Activated CD8-positive, alpha-beta memory T cell treated with anti-CD3 and anti-CD28 coated beads, Interleukin-2, amount 50 U/mL, for 4 hours (primary cell): Measurements from ENCODE around the gene ZNF587B.
"Not testable (repeated sequence)": the region's sequence is repeated elsewhere in the genome, so short reads cannot be mapped to it uniquely, and the experiment has no call there.

ENCODE experiments used
- DNase-seq: peaks from one replicate; pipeline ENCODE4 v3.0.0-alpha.2; 2020

ZNF587B gene

DNA sequence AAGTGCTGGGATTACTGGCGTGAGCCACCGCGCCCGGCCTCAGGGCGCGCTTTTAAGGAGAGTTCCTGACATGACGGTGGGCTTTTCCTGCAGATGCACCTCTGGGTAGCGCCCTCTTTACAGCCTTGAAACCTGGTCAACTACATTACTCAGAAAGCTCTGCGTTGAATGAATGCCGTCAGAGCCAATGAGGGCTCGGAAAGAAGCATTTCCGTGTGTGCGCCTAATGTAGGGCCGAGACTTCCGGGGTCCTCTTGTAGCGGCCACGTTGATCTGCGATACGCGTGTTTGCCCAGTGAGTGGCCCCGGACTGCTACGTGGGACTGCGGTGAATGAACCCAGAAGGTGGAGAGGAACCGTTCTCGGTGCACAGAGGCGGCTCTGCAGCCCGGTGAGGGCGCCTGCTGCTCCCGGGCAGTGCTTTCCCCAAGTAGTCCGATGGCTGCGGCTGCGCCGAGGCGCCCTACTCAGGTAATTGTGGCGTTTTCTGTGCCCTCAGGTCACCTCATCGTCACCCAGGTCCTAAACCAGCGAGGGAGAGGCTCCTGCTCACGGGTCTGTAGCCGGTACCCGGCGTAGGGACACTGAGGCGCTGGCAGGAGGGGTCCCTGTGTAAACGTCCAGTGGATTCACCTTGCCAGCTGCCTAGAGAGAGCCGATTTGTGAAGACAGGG, 10.5 kb upstream of the ZNF587B start:
- peak; percentile 72 for DNase-seq

DNA sequence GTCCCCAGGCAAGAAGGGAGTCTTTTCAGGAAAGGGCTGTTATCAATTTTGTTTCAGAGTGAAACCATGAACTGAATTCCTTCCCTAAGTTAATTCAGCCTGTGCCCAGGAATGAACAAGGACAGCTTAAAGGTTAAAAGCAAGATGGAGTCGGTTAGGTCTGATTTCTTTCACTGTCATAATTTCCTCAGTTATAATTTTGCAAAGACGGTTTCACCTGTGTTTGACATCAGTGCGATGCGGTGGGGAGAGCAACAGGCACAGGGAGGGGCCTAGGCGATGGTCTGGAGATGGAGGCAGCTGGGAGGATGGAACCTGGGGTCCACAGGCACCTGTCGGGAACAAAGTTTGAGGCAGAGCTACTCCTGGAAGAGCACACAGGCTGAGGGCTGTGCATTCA, 9.5 kb upstream of the ZNF587B start:
- no peak for DNase-seq

DNA sequence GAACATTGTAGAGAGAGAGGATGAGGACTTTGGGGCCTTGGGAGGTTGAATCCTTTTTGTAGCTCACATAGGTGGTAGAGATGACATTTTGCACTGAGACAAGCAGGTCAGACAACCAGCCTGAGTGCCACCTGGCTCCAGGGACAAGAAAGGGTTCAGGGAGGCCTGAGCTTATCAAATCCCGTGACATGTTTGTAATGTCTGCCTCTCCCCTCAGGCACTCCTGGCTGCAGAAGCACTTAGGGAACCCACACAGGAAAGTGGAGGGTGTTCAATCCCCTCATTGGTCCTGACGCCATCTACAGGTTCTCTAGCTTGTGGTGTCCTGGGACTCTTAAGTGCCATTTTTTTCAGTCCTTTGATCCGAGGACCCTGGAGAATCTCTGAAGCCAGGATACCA, 9.0 kb upstream of the ZNF587B start:
- DNase-seq: not testable (repeated sequence)

DNA sequence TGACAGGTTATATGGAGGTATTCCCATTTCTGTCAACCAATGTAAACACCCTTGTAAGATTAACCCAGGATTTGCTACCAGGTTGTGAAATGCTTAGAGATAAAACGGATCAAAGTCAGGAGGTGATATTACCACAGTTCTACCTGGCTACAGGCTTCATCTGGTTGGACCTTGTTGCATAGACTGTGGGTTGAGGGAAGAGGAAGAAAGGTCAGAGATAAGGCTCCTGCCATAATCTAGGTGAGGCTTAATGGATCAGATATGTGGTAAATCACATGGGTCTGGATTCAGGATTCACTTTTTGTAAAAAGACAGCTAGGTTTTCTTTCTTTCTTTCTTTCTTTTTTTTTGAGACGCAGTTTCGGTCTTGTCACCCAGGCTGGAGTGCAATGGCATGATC, 8.6 kb upstream of the ZNF587B start:
- not testable (repeated sequence) for DNase-seq

DNA sequence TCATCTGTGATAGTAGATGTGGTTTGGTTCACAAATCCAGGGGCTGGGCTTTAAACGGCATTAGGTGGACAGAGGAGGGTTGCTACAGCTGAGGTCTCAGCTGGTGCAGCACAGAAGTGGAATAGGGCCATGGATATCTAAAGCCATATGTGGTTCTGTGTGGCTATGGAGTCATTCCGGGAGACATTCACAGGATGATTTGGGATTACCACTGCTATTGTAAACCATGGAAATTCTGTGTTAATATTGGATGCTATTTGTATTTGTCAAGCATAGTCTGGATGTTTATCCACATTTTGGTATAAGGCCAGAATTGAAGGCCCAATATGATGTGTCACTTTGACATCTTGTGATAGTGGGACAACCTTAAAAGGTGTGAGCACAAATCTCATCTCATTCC, 6.9 kb upstream of the ZNF587B start:
- not testable (repeated sequence) for DNase-seq

DNA sequence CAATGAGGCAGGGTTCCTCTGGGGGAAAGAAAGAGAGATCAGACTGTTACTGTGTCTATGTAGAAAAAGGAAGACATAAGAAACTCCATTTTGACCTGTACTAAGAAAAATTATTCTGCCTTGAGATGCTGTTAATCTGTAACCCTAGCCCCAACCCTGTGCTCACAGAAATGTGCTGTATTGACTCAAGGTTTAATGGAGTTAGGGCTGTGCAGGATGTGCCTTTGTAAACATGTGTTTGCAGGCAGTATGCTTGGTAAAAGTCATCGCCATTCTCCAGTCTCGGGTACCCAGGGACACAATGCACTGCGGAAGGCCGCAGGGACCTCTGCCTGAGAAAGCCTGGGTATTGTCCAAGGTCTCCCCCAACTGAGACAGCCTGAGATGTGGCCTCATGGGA, 6.5 kb upstream of the ZNF587B start:
- DNase-seq: not testable (repeated sequence)

DNA sequence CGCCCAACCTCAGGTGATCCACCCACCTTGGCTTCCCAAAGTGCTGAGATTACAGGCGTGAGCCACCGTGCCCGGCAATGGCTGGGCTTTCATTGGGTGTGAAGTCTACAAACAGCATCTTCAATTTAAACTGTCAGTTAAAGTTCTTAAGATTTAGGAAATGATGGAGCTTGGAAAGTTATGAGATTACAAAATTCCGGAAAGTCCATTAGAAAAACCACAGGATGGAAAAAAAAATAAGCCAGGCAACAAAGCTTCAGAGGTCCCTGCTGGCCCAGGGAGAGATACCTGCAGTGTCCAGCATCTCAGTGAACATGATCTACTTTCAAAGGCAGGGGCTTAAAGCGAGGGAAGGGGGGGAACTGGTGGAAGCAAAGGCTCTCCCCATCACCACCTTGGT, 4.6 kb upstream of the ZNF587B start:
- no peak for DNase-seq

DNA sequence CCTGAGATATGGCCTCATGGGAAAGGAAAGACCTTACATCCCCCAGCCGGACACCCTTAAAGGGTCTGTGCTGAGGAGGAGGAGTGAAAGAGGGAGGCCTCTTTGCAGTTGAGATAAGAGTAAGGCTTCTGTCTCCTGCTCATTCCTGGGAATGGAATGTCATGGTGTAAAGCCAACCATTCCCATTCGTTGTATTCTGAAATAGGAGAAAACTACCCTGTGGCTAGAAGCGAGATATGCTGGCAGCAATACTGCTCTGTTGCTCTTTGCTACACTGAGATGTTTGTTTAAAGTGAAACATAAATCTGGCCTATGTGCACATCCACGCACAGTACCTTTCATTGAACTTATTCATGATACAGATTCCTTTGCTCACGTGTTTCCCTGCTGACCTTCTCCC, 783 bp upstream of the ZNF587B start:
- no peak for DNase-seq

DNA sequence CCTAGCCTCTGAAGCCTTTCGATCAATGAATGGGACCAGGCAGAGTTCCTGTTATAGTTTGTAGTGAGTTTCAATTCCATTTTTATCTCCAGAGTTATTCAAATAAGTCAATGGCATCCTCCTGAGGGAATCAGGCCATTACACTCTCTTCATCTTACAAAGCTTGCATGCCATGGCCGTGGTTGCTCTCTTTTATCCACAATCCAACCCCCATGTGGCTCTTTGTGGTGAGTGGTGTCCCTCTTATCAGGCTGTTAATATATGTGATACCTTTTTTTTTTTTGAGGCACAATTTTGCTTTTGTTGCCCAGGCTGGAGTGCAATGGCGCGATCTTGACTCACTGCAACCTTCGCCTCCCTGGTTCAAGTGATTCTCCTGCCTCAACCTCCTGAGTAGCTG, 6.9 kb downstream of the ZNF587B start:
- DNase-seq: not testable (repeated sequence)

DNA sequence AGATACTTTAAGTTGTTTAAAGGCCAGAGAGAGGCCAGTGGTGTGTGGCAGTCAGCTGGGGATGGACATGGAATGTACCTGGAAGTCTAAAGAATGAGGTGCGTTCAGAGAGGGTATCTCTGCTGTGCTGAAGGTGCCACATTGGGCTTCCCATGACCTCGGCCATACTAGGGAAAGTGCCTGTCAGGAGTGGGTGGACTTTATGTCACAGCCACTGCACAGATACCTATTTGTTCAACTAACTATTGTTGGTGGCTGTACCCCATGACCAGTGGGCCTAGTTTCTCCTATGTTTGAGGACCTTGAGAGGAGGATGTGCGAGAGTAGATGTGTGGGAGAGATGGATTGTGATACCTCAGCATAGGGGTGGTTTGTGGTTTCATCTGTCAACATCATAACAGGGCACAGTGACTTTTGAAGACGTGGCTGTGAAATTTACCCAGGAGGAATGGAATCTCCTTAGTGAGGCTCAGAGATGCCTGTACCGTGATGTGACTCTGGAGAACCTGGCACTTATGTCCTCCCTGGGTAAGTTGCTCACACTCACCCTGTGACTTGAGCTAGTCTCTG, 8.6 kb downstream of the ZNF587B start:
- DNase-seq: not testable (repeated sequence)

DNA sequence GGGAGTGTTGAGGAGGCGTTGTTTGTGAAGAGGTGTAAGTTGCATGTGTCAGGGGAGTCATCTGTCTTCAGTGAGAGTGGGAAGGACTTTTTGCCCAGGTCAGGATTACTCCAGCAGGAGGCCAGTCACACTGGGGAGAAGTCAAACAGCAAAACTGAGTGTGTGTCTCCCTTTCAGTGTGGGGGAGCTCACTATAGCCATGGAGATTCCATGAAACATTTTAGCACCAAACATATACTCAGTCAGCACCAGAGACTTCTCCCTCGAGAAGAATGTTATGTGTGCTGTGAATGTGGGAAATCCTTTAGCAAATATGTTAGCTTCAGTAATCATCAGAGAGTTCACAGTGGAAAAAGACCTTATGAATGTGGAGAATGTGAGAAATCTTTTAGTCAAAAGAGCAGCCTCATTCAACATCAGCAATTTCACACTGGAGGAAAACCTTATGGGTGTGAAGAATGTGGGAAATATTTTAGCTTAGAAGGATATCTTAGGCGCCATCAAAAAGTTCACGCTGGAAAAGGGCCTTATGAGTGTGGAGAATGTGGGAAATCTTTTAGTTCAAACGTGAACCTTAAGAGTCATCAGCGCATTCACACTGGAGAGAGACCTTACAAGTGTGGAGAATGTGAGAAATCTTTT, 11.1 kb downstream of the ZNF587B start:
- DNase-seq: no peak

DNA sequence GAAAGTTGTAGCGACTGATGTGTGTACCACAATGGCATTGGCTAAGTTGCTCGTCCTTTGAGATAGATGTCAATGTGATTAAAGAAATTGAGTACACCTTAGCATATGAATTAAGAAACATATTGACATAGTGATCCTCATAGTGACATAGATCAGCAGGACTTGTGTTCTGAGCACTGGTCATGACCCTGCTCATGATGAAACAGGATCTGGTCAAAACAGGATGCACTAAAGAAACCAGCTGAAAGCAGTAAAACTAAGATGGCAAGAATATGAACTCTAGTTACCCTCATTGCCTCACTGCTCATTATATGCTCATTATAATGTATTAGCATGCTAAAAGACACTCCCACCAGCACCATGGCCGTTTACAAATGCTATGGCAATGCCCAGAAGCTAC, 17.1 kb downstream of the ZNF587B start:
- not testable (repeated sequence) for DNase-seq

DNA sequence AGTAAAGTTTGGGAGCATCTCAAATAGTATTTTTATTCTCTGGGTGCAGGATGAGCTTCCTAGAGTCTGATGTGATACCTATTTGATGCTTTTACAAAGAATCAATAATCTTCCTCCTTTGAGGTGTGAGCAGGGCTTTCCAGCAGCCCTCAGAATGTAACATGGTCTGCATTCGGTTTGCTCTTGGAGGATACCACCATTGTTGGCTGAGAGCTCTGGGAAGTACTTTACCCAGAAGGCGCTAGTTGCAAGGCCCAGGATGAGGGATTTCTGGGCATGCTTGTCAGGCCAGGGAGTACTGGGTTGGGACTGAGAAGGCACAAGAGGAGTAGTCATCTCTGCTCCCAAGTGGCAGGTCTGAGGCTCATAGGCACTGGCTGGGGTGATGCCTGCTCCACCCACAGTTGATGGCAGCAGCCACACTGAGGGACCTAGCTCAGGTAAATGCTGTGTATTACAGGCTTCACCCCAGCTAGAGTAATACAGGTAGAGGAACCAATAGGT, 19.1 kb downstream of the ZNF587B start:
- DNase-seq: not testable (repeated sequence)

DNA sequence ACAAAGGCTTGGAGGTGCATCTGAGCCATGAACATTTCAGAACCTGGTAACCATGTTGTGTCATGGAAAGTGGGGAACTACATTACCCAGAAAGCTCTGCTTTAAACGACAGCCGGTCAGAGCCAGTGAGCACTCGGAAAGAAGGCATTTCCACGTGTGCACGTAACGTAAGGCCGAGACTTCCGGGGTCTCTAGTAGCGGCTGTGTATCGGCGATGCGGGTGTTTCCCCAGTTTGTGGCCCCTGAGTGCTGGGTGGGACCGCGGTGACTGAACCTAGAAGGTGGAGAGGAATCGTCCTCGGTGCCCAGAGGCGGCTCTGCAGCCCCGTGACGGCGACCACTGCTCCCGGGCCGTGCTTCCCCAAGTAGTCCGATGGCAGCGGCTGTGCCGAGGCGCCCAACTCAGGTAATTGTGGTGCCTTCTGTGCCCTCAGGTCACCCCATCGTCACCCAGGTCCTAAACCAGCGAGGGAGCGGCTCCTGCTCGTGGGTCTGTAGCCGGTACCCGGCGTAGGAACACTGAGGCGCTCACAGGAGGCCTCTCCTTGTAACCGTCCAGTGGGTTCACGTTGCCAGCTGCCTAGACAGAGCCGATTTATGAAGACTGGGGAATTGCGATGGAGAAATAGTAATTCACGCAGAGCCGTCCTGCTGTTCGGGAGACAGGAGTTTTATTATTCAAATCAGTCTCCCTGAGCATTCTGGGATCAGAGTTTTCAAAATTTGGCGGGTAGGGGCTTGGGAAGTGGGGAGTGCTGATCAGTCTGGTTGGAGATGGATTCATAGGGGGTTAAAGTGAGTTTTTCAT, 19.8 kb downstream of the ZNF587B start, which contains the start of gene ZNF587:
TSS of gene ZNF587 (plus strand) at position 194 of the 808 bp plus-strand sequence. CDS start at position 374, 180 bp downstream.
- peak; percentile 76 for DNase-seq

DNA sequence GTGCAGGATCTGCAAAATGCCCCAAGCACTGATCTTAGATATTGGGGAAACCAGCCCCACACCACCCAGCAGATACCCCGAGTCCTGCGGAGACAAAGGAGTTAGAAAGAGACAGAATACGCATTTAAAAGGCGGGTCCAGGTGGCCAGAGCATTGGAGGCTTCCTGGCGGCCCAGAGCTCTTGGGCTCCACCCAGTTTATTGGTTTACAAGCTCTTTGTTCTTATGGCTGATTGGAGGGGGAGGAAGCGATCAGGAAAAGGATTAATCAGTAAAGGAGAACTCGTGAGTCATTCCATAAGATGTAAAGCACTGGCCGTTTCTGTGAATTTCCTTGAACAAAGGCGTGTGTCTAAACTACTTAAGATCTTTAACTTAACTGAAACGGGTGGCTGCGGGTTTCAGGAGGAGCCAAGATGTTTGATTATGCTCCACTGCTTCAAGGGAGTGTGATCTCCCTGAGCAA, 20.5 kb downstream of the ZNF587B start:
- no peak for DNase-seq

DNA sequence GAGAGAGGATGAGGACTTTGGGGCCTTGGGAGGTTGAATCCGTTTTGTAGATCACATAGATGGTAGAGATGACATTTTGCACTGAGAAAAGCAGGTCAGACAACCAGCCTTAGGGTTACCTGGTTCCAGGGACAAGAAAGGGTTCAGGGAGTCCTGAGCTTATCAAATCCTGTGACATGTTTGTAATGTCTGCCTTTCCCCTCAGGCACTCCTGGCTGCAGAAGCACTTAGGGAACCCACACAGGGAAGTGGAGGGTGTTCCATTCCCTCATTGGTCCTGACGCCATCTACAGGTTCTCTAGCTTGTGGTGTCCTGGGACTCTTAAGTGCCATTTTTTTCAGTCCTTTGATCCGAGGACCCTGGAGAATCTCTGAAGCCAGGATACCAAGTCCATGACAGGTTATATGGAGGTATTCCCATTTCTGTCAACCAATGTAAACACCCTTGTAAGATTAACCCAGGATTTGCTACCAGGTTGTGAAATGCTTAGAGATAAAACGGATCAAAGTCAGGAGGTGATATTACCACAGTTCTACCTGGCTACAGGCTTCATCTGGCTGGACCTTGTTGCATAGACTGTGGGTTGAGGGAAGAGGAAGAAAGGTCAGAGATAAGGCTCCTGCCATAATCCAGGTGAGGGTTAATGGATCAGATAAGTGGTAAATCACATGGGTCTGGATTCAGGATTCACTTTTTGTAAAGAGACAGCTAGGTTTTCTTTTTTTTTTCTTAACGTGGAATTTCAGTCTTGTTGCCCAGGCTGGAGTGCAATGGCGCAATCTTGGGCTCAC, 21.9 kb downstream of the ZNF587B start:
- DNase-seq: not testable (repeated sequence)

DNA sequence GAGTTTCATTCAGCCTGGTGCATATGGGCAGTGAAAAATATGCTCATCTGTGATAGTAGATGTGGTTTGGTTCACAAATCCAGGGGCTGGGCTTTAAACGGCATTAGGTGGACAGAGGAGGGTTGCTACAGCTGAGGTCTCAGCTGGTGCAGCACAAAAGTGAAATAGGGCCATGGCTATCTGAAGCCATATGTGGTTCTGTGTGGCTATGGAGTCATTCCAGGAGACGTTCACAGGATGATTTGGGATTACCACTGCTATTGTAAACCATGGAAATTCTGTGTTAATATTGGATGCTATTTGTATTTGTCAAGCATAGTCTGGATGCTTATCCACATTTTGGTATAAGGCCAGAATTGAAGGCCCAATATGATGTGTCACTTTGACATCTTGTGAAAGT, 24.0 kb downstream of the ZNF587B start:
- not testable (repeated sequence) for DNase-seq

DNA sequence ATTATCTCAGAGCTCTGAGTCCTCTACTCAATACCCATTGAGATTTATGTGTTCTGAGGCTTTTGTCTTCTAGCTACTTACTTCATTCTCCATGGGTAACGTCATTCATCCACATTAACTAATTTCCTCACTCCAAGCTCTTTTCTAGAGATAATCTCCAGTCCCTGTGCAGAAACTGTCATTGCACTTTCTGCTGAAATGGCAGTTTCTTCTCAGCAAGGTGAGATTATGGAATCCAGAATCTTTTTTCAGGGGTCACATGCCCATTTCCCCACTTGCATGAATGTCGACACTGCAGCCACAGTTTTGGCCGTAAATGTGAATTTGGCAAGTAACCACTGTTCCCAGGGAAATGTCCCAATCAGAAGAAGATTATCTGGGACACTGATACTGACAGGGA, 32.3 kb downstream of the ZNF587B start:
- not testable (repeated sequence) for DNase-seq

DNA sequence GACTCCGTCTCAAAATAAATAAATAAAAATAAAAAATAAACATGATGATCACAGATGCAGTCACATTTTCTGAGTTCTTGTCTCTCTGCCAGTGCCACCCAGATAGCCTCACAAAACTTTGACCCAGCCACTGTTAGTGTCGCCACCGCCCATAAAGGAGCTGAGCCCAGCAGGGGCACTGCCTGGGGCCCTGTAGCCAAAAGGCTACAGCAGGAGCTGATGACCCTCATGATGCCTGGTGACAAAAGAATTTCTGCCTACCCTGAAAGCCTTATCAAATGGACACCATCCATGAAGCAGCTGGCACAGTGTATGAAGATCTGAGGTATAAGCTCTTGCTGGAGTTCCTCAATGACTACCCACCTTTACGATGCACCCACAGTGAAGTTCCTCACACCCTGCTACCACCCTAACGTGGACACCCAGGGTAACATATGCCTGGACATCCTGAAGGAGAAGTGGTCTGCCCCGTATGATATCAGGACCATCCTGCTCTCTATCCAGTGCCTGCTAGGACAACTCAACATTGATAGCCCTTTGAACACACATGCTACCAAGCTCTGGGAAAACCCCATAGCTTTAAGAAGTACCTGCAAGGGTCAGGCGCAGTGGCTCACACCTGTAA, 37.9 kb downstream of the ZNF587B start:
- no peak for DNase-seq

DNA sequence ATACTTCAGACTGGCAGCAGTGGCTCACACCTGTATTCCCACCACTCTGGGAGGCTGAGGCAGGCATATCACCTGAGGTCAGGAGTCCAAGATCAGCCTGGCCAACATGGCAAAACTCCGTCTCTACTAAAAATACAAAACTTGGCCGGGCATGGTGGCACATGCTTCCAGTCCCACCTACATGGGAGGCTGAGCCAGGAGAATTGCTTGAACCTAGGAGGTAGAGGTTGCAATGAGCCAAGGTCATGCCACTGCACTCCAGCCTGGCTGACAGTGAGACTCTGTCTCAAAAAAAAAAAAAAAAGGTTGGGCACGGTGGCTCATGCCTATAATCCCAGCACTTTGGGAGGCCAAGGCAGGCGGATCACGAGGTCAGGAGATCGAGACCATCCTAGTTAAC, 39.6 kb downstream of the ZNF587B start:
- DNase-seq: not testable (repeated sequence)

DNA sequence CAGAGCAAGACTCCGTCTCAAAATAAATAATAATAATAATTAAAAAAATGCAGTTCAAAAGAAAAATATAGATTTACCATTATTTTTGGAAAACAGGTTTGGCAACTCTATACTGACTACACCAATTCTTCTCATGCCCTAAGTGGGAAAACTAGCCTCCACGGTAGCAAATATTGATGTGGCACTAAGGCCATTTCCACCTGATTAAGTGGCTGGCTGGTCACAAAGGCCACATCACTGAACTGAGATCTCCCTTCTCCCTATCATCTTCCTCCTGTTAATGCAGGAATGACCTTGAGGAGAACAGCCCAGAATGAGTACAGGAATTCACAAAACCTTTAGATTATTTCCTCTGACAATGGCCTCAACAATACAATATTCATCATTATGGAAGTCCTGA, 40.1 kb downstream of the ZNF587B start:
- DNase-seq: no peak

DNA sequence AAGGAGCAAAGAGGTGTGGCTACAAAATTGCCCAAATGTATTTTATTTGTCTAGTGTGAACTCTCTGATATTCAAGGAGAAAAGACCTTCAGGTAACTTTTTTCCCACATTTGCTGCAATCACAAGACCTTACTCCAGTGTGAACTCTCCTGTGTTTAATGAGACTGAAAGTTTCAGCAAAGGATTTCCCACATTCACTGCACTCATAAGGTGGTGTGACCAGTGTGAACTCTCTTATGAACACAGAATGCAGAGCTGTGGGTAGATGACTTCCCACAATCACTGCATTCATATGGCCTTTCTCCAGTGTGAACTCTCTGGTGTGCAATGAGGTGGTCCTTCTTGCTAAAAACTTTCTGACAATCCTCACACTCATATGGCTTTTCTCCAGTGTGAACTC, 42.4 kb downstream of the ZNF587B start:
- DNase-seq: no peak
